Middle frontal gyrus (tissue), 1 donor: ENCODE results near the gene COBLL1.
"Not testable (repeated sequence)": the region's sequence is repeated elsewhere in the genome, so short reads cannot be mapped to it uniquely, and the experiment has no call there.

Source experiments
- DNase-seq: peaks from one replicate; pipeline ENCODE4 v3.0.0-alpha.2; 2015; ENCODE audit warnings: low spot score; ENCODE audit errors: extremely low spot score

COBLL1 gene

DNA sequence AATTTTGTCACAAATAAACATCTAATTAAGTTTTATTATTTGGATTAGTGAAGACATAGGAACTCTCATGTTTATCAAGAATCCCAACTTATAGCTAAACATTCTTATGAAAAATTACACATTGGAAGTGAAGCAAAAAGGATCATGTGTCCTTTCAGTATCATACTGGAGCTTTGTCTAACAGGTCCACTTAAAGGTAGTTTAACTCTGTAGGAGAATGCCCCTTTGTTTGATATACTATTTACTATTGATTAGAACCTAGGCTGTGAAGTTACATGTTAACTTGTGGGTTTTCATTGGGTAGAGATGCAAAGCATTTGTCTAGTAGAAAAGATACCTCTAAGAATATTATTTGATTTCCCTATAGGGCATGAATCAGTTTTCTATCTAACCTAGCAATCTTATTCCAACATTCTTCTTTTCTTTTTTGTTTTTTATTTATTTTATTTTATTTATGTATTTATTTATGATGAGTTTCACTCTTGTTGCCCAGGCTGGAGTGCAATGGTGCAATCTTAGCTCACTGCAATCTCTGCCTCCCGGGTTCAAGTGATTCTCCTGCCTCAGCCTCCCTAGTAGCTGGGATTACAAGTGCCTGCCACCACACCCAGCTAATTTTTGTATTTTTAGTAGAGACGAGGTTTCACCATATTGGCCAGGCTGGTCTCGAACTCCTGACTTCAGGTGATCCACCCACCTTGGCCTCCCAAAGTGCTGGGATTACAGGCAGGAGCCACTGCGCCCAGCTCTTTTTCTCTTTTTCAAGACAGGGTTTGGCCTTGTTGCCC lies 18.5 kb upstream of the COBLL1 start:
- not testable (repeated sequence) for DNase-seq

GRCh38 chr2:164859251-164859818 lies 17.7 kb upstream of the COBLL1 start:
- no peak for DNase-seq

DNA sequence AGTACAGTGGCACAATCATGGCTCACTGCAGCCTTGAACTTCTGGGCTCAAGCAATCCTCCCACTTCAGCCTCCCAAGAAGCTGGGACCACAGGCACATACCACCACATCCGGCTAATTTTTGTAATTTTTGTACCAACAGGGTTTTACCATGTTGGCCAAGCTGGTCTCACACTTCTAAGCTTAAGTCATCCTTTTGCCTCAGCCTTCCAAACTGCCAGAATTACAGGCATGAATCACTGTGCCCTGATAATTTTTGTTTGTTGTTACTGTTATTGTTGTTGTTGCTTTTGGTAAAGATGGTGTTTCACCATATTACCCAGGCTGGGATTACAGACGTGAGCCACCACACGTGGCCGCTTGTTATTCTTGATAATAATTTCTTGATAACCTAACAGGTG lies 10.5 kb upstream of the COBLL1 start:
- no peak for DNase-seq

DNA sequence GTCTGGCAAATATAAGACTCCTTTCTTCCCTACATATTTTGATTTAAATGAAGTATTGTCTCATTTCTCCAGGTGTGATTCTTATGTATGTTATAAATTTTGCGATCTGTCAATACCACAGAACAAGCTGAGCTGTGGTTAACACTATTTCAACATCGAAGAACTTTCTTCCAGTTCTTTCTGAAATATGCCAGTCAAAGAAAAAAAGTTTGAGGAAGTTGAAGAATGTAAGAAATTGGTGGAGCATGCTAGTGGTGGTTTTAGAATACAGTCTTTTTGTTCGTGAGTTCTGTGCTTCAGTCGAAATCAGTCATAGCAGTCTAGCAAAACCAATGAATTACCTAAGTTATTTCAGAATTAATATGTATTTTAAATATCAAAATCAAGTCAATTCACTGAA lies 8.6 kb upstream of the COBLL1 start:
- no peak for DNase-seq

GRCh38 chr2:164849506-164849905 lies 7.9 kb upstream of the COBLL1 start:
- DNase-seq = no peak

- no peak for DNase-seq
Observed at GRCh38 chr2:164847981-164848741, 6.5 kb upstream of the COBLL1 start.

- DNase-seq = no peak
Observed at GRCh38 chr2:164847291-164847690, 5.7 kb upstream of the COBLL1 start.

GRCh38 chr2:164846276-164846675 lies 4.7 kb upstream of the COBLL1 start:
- DNase-seq = no peak

GRCh38 chr2:164843346-164843911 lies 1.8 kb upstream of the COBLL1 start:
- DNase-seq = no peak

DNA sequence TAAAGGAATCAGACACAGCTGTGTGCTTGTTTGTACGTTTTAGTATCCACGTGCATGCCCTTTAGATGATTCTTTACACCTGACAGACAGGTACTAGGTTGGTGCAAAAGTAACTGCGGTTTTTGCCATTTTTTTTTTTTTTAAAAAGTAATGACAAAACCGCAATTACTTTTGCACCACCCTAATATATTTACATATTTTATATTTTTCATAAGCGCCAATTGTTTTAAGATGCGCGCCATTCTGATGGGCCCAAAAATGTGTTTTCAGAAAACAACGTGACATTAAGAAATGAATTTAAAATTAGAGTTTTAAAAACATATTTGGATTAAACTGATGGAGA lies 972 bp upstream of the COBLL1 start:
- no peak for DNase-seq

DNA sequence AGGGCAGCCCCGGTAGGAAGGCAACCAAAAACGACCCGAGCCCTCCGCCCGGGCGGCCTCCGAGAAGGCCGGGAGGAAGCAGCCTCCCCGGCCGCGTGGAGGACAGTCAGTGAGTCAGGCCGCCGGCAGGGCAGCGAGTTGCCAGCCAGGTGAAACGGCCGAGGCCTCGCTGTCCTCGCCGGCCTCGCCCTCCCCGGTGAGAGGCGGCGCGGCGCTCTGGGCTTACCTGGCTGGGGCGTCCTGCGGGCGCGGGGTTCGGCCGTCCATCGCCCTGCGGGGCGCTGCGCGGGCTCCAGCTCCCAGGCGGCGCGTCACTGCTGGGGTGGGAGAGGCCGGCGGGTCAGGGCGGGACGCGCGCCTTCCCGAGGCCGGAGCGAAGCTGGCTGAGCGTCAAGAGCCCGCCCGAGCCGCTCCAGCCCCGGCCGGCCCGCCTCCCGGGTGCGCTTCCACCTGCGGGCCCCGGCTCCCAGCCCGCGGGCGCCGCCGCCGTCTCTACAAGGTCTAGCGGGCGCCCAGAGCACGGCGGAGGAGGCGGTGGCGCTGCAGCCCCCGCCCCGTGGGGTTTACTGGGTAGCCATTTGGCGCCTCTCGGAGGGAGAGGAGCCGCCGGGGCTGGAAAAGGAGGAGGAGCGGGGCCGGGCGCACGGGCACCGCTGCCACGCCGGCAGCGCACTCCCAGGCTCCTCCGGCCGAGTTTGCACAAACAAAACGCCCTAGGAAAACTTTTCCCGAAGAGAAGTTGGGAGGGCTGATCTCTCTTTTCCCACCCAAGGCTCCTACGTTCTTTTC lies 499 bp downstream of the COBLL1 start:
- DNase-seq = no peak

- no peak for DNase-seq
Observed at GRCh38 chr2:164840458-164840929, 1.1 kb downstream of the COBLL1 start.

DNA sequence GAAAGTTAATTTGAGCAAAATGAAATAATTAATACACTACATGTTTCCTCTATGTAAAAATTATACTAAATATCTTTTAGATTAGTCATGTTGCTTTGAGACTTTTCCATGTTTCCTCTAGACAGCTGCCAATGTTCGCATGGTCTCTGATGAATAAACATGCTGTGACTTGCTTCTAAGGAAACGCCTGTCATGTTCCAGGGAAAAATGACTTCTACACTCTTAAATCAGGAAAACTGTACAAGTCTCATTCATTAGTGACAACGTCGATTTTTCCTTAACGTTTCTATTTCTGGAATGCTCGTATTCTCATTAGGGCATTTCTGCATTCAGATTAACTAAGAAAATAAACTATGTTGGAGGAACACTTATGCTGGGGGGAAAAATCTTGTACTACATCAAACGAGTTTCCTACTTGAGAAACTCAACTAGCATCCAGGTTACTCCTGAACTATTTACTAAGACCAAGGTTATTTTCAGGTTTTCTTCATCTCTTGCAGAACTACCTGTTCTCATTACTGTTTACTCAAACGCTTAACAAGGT lies 1.6 kb downstream of the COBLL1 start:
- no peak for DNase-seq

- DNase-seq = no peak
Observed at GRCh38 chr2:164837807-164838206, 3.8 kb downstream of the COBLL1 start.

- DNase-seq = no peak
Observed at GRCh38 chr2:164836907-164837306, 4.7 kb downstream of the COBLL1 start.

DNA sequence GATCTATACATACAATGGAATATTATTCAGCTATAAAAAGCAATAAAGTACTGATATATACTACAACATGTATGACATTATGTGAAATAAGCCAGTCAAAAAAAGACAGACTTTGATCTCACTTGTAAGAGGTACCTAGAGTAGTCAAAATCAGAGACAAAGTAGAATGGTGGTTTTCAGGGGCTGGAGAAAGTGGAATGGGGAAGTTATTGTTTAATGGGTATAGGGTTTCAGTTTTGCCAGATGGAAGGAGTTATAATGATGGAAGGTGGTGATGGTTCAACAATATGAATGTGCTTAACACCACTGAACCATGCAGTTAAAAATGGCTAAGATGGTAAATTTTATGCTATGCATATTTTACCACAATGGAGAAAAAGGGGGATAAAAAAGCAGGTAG lies 6.3 kb downstream of the COBLL1 start:
- DNase-seq = no peak

- no peak for DNase-seq
Observed at GRCh38 chr2:164831887-164832286, 9.7 kb downstream of the COBLL1 start.

GRCh38 chr2:164831180-164831579 lies 10.4 kb downstream of the COBLL1 start:
- no peak for DNase-seq

- DNase-seq = no peak
Observed at GRCh38 chr2:164826293-164827243, 15.1 kb downstream of the COBLL1 start.

- no peak for DNase-seq
Observed at GRCh38 chr2:164824872-164825271, 16.8 kb downstream of the COBLL1 start.
